HG03095 (cell line): Measurements from ENCODE around the gene L3MBTL4.
"Not testable (repeated sequence)": the region's sequence is repeated elsewhere in the genome, so short reads cannot be mapped to it uniquely, and the experiment has no call there.

Experiments
- ATAC-seq: cut with Tn5 transposase; IDR thresholded peaks from one replicate; pipeline ENCODE4 v1.9.1; 2021; ENCODE audit warnings: moderate library complexity; ENCODE audit not compliant: unreplicated experiment

L3MBTL4 gene

GRCh38 chr18:6204476-6204875, 210.2 kb downstream of the L3MBTL4 start:
- ATAC-seq, result no peak

GRCh38 chr18:6203791-6204190, 210.9 kb downstream of the L3MBTL4 start:
- no peak for ATAC-seq

GRCh38 chr18:6202861-6203260, 211.8 kb downstream of the L3MBTL4 start:
- no peak for ATAC-seq

- ATAC-seq, result no peak
Observed at GRCh38 chr18:6200204-6200774, 214.4 kb downstream of the L3MBTL4 start.

- ATAC-seq, result no peak
Observed at GRCh38 chr18:6199777-6200176, 214.9 kb downstream of the L3MBTL4 start.

GRCh38 chr18:6198585-6198984, 216.1 kb downstream of the L3MBTL4 start:
- ATAC-seq, result no peak

GRCh38 chr18:6194640-6195039, 220.1 kb downstream of the L3MBTL4 start:
- ATAC-seq, result no peak

GRCh38 chr18:6185782-6186181, 228.9 kb downstream of the L3MBTL4 start:
- not testable (repeated sequence) for ATAC-seq

GRCh38 chr18:6174983-6175745, 239.5 kb downstream of the L3MBTL4 start:
- ATAC-seq, result no peak

GRCh38 chr18:6170604-6171003, 244.1 kb downstream of the L3MBTL4 start:
- ATAC-seq, result no peak

- ATAC-seq, result no peak
Observed at GRCh38 chr18:6161549-6161948, 253.2 kb downstream of the L3MBTL4 start.

- ATAC-seq, result no peak
Observed at GRCh38 chr18:6159426-6159825, 255.3 kb downstream of the L3MBTL4 start.

GRCh38 chr18:6158958-6159357, 255.8 kb downstream of the L3MBTL4 start:
- no peak for ATAC-seq

GRCh38 chr18:6156446-6156845, 258.3 kb downstream of the L3MBTL4 start:
- no peak for ATAC-seq

- no peak for ATAC-seq
Observed at GRCh38 chr18:6155707-6156106, 259.0 kb downstream of the L3MBTL4 start.

GRCh38 chr18:6150430-6150829, 264.3 kb downstream of the L3MBTL4 start:
- ATAC-seq, result no peak

- no peak for ATAC-seq
Observed at GRCh38 chr18:6146307-6146661, 268.4 kb downstream of the L3MBTL4 start.

- no peak for ATAC-seq
Observed at GRCh38 chr18:6145645-6146306, 268.9 kb downstream of the L3MBTL4 start.

GRCh38 chr18:6139007-6139406, 275.7 kb downstream of the L3MBTL4 start:
- no peak for ATAC-seq

- not testable (repeated sequence) for ATAC-seq
Observed at GRCh38 chr18:6135901-6136300, 278.8 kb downstream of the L3MBTL4 start.

- not testable (repeated sequence) for ATAC-seq
Observed at GRCh38 chr18:6135029-6135428, 279.7 kb downstream of the L3MBTL4 start.

- ATAC-seq, result no peak
Observed at GRCh38 chr18:6132751-6133368, 281.9 kb downstream of the L3MBTL4 start.
